Stimulated activated CD4-positive, alpha-beta T cell treated with anti-CD3 and anti-CD28 coated beads, Interleukin-12 subunit alpha, Interleukin-12 subunit beta, amount 100 ng/mL, for 4 hours (primary cell): Measurements from ENCODE around the gene GPATCH4.
"Not testable (repeated sequence)": the region's sequence is repeated elsewhere in the genome, so short reads cannot be mapped to it uniquely, and the experiment has no call there.

Experiments used
- DNase-seq: peaks from one replicate; pipeline ENCODE4 v3.0.0-alpha.2; 2020

GPATCH4 gene

GRCh38 chr1:156571919-156572662, 29.2 kb downstream of the GPATCH4 start, which contains the start of gene IQGAP3:
Gene IQGAP3 (minus strand): TSS chr1:156572565. CDS start chr1:156572529, 36 bp downstream.
- DNase-seq, result peak; percentile 62

- DNase-seq, result no peak
Observed at GRCh38 chr1:156571261-156571852, 29.9 kb downstream of the GPATCH4 start.

GRCh38 chr1:156566436-156566835, 34.8 kb downstream of the GPATCH4 start:
- DNase-seq, result no peak

- DNase-seq, result no peak
Observed at GRCh38 chr1:156565519-156565918, 35.8 kb downstream of the GPATCH4 start.

- DNase-seq, result no peak
Observed at GRCh38 chr1:156560585-156561163, 40.6 kb downstream of the GPATCH4 start.

GRCh38 chr1:156559797-156560385, 41.4 kb downstream of the GPATCH4 start:
- no peak for DNase-seq

- DNase-seq, result no peak
Observed at GRCh38 chr1:156559086-156559796, 42.0 kb downstream of the GPATCH4 start.

- no peak for DNase-seq
Observed at GRCh38 chr1:156556354-156556753, 44.9 kb downstream of the GPATCH4 start.

GRCh38 chr1:156555715-156556114, 45.6 kb downstream of the GPATCH4 start:
- no peak for DNase-seq

- no peak for DNase-seq
Observed at GRCh38 chr1:156554971-156555370, 46.3 kb downstream of the GPATCH4 start.

- DNase-seq, result no peak
Observed at GRCh38 chr1:156553860-156554485, 47.3 kb downstream of the GPATCH4 start.

GRCh38 chr1:156552937-156553336, 48.3 kb downstream of the GPATCH4 start:
- not testable (repeated sequence) for DNase-seq

- DNase-seq, result no peak
Observed at GRCh38 chr1:156552518-156552917, 48.8 kb downstream of the GPATCH4 start.

GRCh38 chr1:156551869-156552268, 49.4 kb downstream of the GPATCH4 start:
- no peak for DNase-seq

- no peak for DNase-seq
Observed at GRCh38 chr1:156551066-156551643, 50.1 kb downstream of the GPATCH4 start.

GRCh38 chr1:156550346-156550745, 50.9 kb downstream of the GPATCH4 start:
- DNase-seq, result no peak

GRCh38 chr1:156549831-156550230, 51.4 kb downstream of the GPATCH4 start:
- no peak for DNase-seq

- no peak for DNase-seq
Observed at GRCh38 chr1:156549390-156549789, 51.9 kb downstream of the GPATCH4 start.

GRCh38 chr1:156547982-156548381, 53.3 kb downstream of the GPATCH4 start:
- no peak for DNase-seq

GRCh38 chr1:156547434-156547833, 53.8 kb downstream of the GPATCH4 start:
- DNase-seq, result no peak

- no peak for DNase-seq
Observed at GRCh38 chr1:156546267-156546666, 55.0 kb downstream of the GPATCH4 start.

GRCh38 chr1:156544592-156545102, 56.6 kb downstream of the GPATCH4 start:
- DNase-seq, result no peak
